Naive thymus-derived CD4-positive, alpha-beta T cell (primary cell): Measurements from ENCODE around the gene B4GALT4. TPM values are rescaled to one million over a fixed set of nuclear protein-coding genes. Genes with fewer than 3 reads are reported as not detected.
A peak's percentile ranks its signal among the peaks of the same experiment; 100 is the strongest.
"Not testable (repeated sequence)": the region's sequence is repeated elsewhere in the genome, so short reads cannot be mapped to it uniquely, and the experiment has no call there.

Experiments used
- ATAC-seq: fragments of 150-1000 bp; cut with Tn5 transposase; 2 replicates; pipeline ENCODE4 v1.10.0; 2021; ENCODE audit warnings: mild to moderate bottlenecking, moderate library complexity
- CTCF ChIA-PET: fragments of 350-600 bp; sonication (Branson Sonifier 250); formaldehyde crosslinking; loops from one replicate; lab custom pipeline; 2021; ENCODE audit warnings: antibody characterized with exemption; lab: Charles Lee
- POLR2A ChIA-PET: fragments of 350-600 bp; sonication (Branson Sonifier 250); formaldehyde crosslinking; loops from one replicate; lab custom pipeline; 2021; ENCODE audit warnings: antibody characterized with exemption, inconsistent platforms; lab: Charles Lee
- DNase-seq, 9 donors: peaks; one replicate each; pipeline versions ENCODE4 v3.0.0 to v3.0.0-alpha.2; 2020 to 2022; ENCODE audit warnings: mixed read lengths in 1 of 9
- H3K27ac ChIP-seq: one replicate; pipeline ENCODE4 v1.7.0; 2013; ENCODE audit warnings: mild to moderate bottlenecking, low read depth, low read length, moderate library complexity
- H3K27me3 ChIP-seq, 2 donors: one replicate each; pipeline ENCODE4 v1.7.0; 2013; ENCODE audit warnings: low read length in 2 of 2, mild to moderate bottlenecking in 2 of 2, moderate library complexity in 2 of 2; ENCODE audit not compliant: control insufficient read depth in 2 of 2, insufficient read depth in 2 of 2
- H3K36me3 ChIP-seq, 3 experiments: 1 replicate in 2 of 3; 2 replicates in 1 of 3; pipeline ENCODE4 v1.7.0; 2013; ENCODE audit warnings: low read length in 3 of 3, mild to moderate bottlenecking in 3 of 3, moderate library complexity in 1 of 3; ENCODE audit not compliant: insufficient read depth in 3 of 3, control insufficient read depth in 2 of 3
- H3K4me1 ChIP-seq, 2 donors: one replicate each; pipeline ENCODE4 v1.7.0; 2013; ENCODE audit warnings: low read length in 2 of 2, mild to moderate bottlenecking in 2 of 2, moderate library complexity in 1 of 2; ENCODE audit not compliant: control insufficient read depth in 2 of 2, insufficient read depth in 2 of 2
- H3K4me3 ChIP-seq: 2 replicates; pipeline ENCODE4 v1.7.0; 2013; ENCODE audit warnings: mild to moderate bottlenecking, low read length
- H3K9me3 ChIP-seq, 3 experiments: 1 replicate in 2 of 3; 2 replicates in 1 of 3; pipeline ENCODE4 v1.7.0; 2013; ENCODE audit warnings: low read length in 3 of 3; ENCODE audit not compliant: control insufficient read depth in 2 of 3
- H3K27ac Mint-ChIP-seq, 9 donors: one replicate each; pipeline ENCODE4 v1.8.0; 2020 to 2022; ENCODE audit warnings: mixed read lengths in 9 of 9, mild to moderate bottlenecking in 8 of 9, moderate library complexity in 5 of 9, inconsistent platforms in 2 of 9
- H3K27me3 Mint-ChIP-seq, 5 donors: one replicate each; pipeline ENCODE4 v1.8.0; 2021 to 2022; ENCODE audit warnings: mixed read lengths in 5 of 5, mild to moderate bottlenecking in 1 of 5
- H3K36me3 Mint-ChIP-seq, 5 donors: one replicate each; pipeline ENCODE4 v1.8.0; 2020 to 2022; ENCODE audit warnings: mixed read lengths in 5 of 5, mild to moderate bottlenecking in 3 of 5, inconsistent platforms in 1 of 5
- H3K4me1 Mint-ChIP-seq, 7 donors: one replicate each; pipeline ENCODE4 v1.8.0; 2020 to 2022; ENCODE audit warnings: mixed read lengths in 7 of 7, mild to moderate bottlenecking in 3 of 7, inconsistent platforms in 1 of 7
- H3K4me3 Mint-ChIP-seq, 10 donors: one replicate each; pipeline ENCODE4 v1.8.0; 2020 to 2022; ENCODE audit warnings: mild to moderate bottlenecking in 10 of 10, mixed read lengths in 10 of 10, moderate library complexity in 6 of 10, inconsistent platforms in 2 of 10
- H3K9me3 Mint-ChIP-seq, 11 donors: one replicate each; pipeline ENCODE4 v1.8.0; 2020 to 2022; ENCODE audit warnings: mixed read lengths in 11 of 11, mild to moderate bottlenecking in 4 of 11, inconsistent platforms in 1 of 11, moderate library complexity in 1 of 11
- intact Hi-C, 2 donors: fragments of 100-400 bp; cut with micrococcal nuclease; formaldehyde crosslinking; loops; one replicate each; pipeline ENCODE4 v1.15.1; 2023
- polyA plus RNA-seq, 2 donors: library from polyadenylated mRNA; unstranded; fragments of 300-500 nt; fragmentation: Illumina TruSeq; gene quantifications; one replicate each; pipeline ENCODE4 v1.2.3, GENCODE V29; 2021
- total RNA-seq, 6 experiments: library from RNA in 5 of 6; stranded (reverse) in 5 of 6; gene quantifications; 1 replicate in 5 of 6; 2 replicates in 1 of 6; pipeline ENCODE4 v1.2.3 and lab custom pipeline; 2021 to 2026

B4GALT4 gene
- total and polyA plus RNA-seq, 7 experiments from 2014 or later = 17.9 to 39.8 (median 29.6) TPM

DNA sequence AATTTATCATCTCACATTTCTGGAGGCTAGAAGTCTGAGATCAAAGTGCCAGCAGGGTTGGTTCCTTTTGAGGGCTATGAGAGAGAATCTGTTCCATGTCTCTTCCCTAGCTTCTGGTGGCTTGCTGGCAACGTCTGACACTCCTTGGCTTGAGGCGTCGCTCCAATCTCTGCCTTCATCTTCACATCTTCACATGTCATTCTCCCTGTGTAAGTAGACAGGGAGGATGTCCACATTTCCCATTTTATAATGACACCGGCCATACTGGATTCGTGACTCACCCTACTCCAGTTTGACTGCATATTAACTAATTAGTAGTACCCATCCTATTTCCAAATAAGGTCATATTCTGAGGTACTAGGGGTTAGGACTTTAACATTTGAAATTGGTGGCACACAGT is 36.0 kb upstream of the B4GALT4 start:
- H3K4me3 Mint-ChIP-seq = no peak overlapping the region
- H3K9me3 Mint-ChIP-seq = peaks cover 0 to 8% (median 3%) of the 10 kb centered on the region in 11 donors
- H3K9me3 ChIP-seq = peaks cover 0 to 2% (median 0%) of the 10 kb centered on the region in 3 experiments
- no peaks in the 10 kb centered on the region for H3K27me3 ChIP-seq
- intact Hi-C loops = loop anchor here in 1 of 2 donors (5.0 kb wide), 1 partner anchor 191 kb away; the partner anchor contains the start of gene POGLUT1
- no peak overlapping the region for H3K27ac Mint-ChIP-seq
- no peak overlapping the region for H3K4me3 ChIP-seq
- H3K27me3 Mint-ChIP-seq = peaks cover 0 to 11% (median 0%) of the 10 kb centered on the region in 5 donors
- peaks cover 0 to 23% (median 11%) of the 10 kb centered on the region in 7 donors for H3K4me1 Mint-ChIP-seq
- POLR2A ChIA-PET = interaction anchor here (1.1 kb wide), 1 partner anchor 13 kb away, joined by 5 read pairs; no protein-coding TSS in a partner anchor
- no peak for DNase-seq
- CTCF ChIA-PET = interaction anchor here (0.5 to 5.8 kb wide), 2 partner anchors 11 to 76 kb away, joined by 3 to 69 read pairs; no protein-coding TSS in a partner anchor
- H3K27ac ChIP-seq = no peak overlapping the region
- peaks cover under 1 to 4% (median 1%) of the 10 kb centered on the region in 5 donors for H3K36me3 Mint-ChIP-seq
- peaks cover 0 to 7% of the 10 kb centered on the region in 2 donors for H3K4me1 ChIP-seq
- H3K36me3 ChIP-seq = no peaks in the 10 kb centered on the region
- ATAC-seq = no peak

DNA sequence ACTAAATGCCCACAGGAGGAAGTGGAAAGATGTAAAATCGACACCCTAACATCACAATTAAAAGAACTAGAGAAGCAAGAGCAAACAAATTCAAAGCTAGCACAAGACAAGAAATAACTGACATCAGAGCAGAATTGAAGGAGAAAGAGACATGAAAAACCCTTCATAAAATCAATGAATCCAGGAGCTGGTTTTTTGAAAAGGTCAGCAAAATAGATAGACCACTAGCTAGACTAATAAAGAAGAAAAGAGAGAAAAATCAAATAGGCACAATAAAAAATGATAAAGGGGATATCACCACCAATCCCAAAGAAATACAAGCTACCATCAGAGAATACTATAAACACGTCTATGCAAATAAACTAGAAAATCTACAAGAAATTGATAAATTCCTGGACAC is 29.5 kb upstream of the B4GALT4 start:
- H3K4me3 ChIP-seq, H3K36me3 ChIP-seq, intact Hi-C loops, H3K4me1 ChIP-seq, H3K27ac ChIP-seq, POLR2A ChIA-PET, H3K27me3 ChIP-seq, ATAC-seq, H3K27ac Mint-ChIP-seq, H3K4me1 Mint-ChIP-seq, H3K9me3 ChIP-seq, H3K4me3 Mint-ChIP-seq, DNase-seq, CTCF ChIA-PET: not testable (repeated sequence)
- H3K36me3 Mint-ChIP-seq = peaks cover 0 to 13% (median 0%) of the 10 kb centered on the region in 5 donors
- peaks cover 0 to 44% (median 4%) of the 10 kb centered on the region in 5 donors for H3K27me3 Mint-ChIP-seq
- H3K9me3 Mint-ChIP-seq = peaks cover 2 to 11% (median 9%) of the 10 kb centered on the region in 11 donors

DNA sequence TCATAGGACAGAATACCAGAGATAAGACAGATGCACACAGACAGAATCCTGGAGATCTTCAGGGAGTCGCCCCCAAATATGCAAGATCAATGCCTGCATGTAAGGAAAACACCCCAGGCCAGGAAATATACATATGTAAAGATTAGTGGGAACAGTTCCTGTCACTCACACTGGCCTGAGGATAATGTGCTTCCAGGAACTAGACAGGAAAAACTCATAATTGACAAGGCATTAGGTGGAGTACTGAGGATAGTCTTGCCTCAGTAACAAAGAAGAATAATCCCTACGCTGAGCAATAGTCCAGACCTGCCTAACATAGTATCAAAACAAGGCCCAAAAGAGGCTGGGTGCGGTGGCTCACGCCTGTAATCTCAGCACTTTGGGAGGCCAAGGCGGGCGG is 20.4 kb upstream of the B4GALT4 start:
- H3K27ac ChIP-seq = no peak overlapping the region
- H3K27me3 ChIP-seq = no peaks in the 10 kb centered on the region
- H3K4me1 ChIP-seq = no peaks in the 10 kb centered on the region
- peaks cover 0 to 12% (median 6%) of the 10 kb centered on the region in 7 donors for H3K4me1 Mint-ChIP-seq
- DNase-seq (no peak), ATAC-seq (no peak)
- no peaks in the 10 kb centered on the region for H3K36me3 Mint-ChIP-seq
- peaks cover 0 to 20% (median 0%) of the 10 kb centered on the region in 5 donors for H3K27me3 Mint-ChIP-seq
- ChIA-PET POLR2A (no interaction called here), CTCF (no interaction called here)
- no peak overlapping the region for H3K27ac Mint-ChIP-seq
- H3K9me3 ChIP-seq = no peaks in the 10 kb centered on the region
- intact Hi-C loops = no loop called here
- H3K4me3 Mint-ChIP-seq = no peak overlapping the region
- H3K4me3 ChIP-seq = no peak overlapping the region
- H3K9me3 Mint-ChIP-seq = no peaks in the 10 kb centered on the region
- H3K36me3 ChIP-seq = no peaks in the 10 kb centered on the region

DNA sequence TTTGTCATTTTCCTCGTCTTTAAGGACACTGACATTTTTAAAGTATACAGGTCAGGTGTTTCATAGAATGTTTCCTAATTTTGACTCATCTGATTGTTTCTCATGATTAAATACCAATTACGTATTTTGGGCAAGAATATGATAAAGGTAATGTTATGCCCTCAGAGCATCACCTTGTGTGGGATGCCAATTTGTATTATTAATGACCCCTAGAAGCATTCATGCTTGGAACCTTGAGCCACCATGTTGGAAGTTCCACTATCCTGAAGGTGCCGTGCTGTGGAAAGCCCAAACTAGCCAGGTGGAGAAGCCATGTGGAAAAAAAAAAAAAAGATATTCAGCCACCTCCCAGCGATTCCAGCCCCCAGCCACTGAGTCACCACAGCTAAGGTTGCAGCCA is 19.1 kb upstream of the B4GALT4 start:
- no peaks in the 10 kb centered on the region for H3K36me3 Mint-ChIP-seq
- no peak for DNase-seq
- Histone ChIP-seq H3K4me1 (no peaks in the 10 kb centered on the region), H3K9me3 (no peaks in the 10 kb centered on the region), H3K4me3 (no peak overlapping the region), H3K27ac (no peak overlapping the region), H3K27me3 (no peaks in the 10 kb centered on the region), H3K36me3 (no peaks in the 10 kb centered on the region)
- H3K27ac Mint-ChIP-seq = no peak overlapping the region
- ChIA-PET CTCF (no interaction called here), POLR2A (no interaction called here)
- no peak for ATAC-seq
- peaks cover 0 to 15% (median 0%) of the 10 kb centered on the region in 5 donors for H3K27me3 Mint-ChIP-seq
- intact Hi-C loops = no loop called here
- H3K4me3 Mint-ChIP-seq = no peak overlapping the region
- H3K9me3 Mint-ChIP-seq = no peaks in the 10 kb centered on the region
- peaks cover 0 to 12% (median 6%) of the 10 kb centered on the region in 7 donors for H3K4me1 Mint-ChIP-seq

DNA sequence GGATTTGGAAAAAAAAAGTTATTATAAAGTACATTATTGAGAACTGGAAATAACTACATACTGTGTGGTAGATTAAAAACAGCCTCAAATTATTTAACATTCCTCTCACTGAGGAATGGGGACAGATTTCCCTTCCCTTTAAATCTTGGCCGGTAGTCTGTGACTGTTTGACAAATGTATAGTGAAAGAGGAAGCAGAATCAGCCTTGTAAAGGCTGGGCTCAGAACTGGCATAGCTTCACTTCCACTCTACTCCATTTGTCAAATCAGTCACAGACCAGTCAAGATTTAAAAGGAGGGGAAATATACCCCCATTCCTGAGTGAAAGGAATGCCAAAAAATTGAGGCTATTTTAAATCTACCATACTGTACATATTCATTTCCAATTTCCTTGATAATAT is 18.2 kb upstream of the B4GALT4 start:
- Mint-ChIP-seq H3K27ac (no peak overlapping the region), H3K4me3 (no peak overlapping the region), H3K9me3 (no peaks in the 10 kb centered on the region), H3K27me3 (peaks cover 0 to 13% (median 0%) of the 10 kb centered on the region in 5 donors), H3K4me1 (peaks cover 0 to 12% (median 6%) of the 10 kb centered on the region in 7 donors), H3K36me3 (no peaks in the 10 kb centered on the region)
- CTCF ChIA-PET = no interaction called here
- no peak overlapping the region for H3K4me3 ChIP-seq
- H3K27me3 ChIP-seq = no peaks in the 10 kb centered on the region
- DNase-seq (no peak), ATAC-seq (peak; percentile 48)
- H3K27ac ChIP-seq = no peak overlapping the region
- no peaks in the 10 kb centered on the region for H3K36me3 ChIP-seq
- intact Hi-C loops = no loop called here
- no peaks in the 10 kb centered on the region for H3K4me1 ChIP-seq
- H3K9me3 ChIP-seq = no peaks in the 10 kb centered on the region
- POLR2A ChIA-PET = no interaction called here

DNA sequence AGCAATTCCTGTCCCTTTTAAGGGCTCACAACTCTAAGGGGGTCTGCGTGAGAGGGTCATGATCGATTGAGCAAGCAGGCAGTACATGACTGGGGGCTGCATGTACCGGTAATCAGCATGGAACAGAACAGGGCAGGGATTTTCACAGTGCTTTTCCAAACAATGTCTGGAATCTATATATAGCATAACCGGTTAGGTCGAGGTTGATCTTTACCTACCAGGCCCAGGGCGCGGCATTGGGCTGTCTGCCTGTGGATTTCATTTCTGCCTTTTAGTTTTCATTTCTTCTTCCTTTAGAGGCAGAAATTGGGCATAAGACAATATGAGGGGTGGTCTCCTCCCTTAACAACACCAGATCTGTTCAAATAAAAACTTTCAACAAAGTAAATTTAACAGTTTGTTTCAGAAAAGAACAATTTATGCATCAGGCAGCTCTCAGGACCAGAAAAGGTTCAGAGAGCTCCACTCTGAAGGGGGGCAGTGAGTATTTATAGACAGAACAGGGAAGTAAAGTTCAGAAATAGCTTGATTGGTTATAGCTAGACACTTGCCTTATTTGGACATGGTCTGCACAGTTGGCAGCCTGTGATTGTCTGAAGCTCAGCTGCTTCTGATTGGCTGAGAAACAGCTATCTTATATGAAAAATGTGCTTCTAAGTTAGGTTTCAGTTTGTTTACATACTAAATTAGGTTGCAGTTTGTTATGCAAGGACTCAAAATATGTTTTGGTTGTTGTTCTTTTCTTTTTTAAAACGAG is 17.2 kb upstream of the B4GALT4 start:
- CTCF ChIA-PET = interaction anchor here (0.6 kb wide), 2 partner anchors 32 to 221 kb away, joined by 3 to 5 read pairs; no protein-coding TSS in a partner anchor

More for the DNA sequence above, 17.2 kb upstream of the B4GALT4 start:
- Histone ChIP-seq H3K36me3 (no peaks in the 10 kb centered on the region), H3K9me3 (no peaks in the 10 kb centered on the region), H3K4me1 (no peaks in the 10 kb centered on the region), H3K27me3 (no peaks in the 10 kb centered on the region), H3K27ac (no peak overlapping the region), H3K4me3 (no peak overlapping the region)
- H3K36me3 Mint-ChIP-seq = no peaks in the 10 kb centered on the region
- H3K27me3 Mint-ChIP-seq = peaks cover 0 to 13% (median 0%) of the 10 kb centered on the region in 5 donors
- H3K27ac Mint-ChIP-seq = peak overlapping the region in 1 of 9 donors; percentile 36
- POLR2A ChIA-PET = no interaction called here
- intact Hi-C loops = no loop called here
- H3K4me1 Mint-ChIP-seq = peaks cover 0 to 12% (median 6%) of the 10 kb centered on the region in 7 donors
- no peak for ATAC-seq
- DNase-seq = no peak
- H3K4me3 Mint-ChIP-seq = no peak overlapping the region
- H3K9me3 Mint-ChIP-seq = peaks cover 0 to under 1% (median 0%) of the 10 kb centered on the region in 11 donors
